SH-SY5Y (cell line): Measurements from ENCODE around the gene MCRIP2.

ENCODE experiments used
- GATA2 ChIP-seq: IDR thresholded peaks from 2 replicates; pipeline ENCODE4 v1.6.1; 2011; ENCODE audit warnings: mild to moderate bottlenecking, low read depth, low read length
- GATA3 ChIP-seq: IDR thresholded peaks from 2 replicates; pipeline ENCODE4 v1.6.1; 2011; ENCODE audit warnings: low read depth, mild to moderate bottlenecking, low read length, moderate library complexity

MCRIP2 gene

GRCh38 chr16:661184-661821 is 19.7 kb downstream of the MCRIP2 start:
- no peak for TF ChIP-seq GATA3
- TF ChIP-seq GATA2: no peak

GRCh38 chr16:662095-662494 is 20.5 kb downstream of the MCRIP2 start:
- TF ChIP-seq GATA3: no peak
- TF ChIP-seq GATA2: no peak

- TF ChIP-seq GATA3 (no peak), GATA2 (no peak)
These were observed 21.0 kb downstream of the MCRIP2 start for GRCh38 chr16:662597-662996.

- TF ChIP-seq GATA2 (no peak), GATA3 (no peak)
These were observed 24.9 kb downstream of the MCRIP2 start for GRCh38 chr16:666572-666971.

DNA sequence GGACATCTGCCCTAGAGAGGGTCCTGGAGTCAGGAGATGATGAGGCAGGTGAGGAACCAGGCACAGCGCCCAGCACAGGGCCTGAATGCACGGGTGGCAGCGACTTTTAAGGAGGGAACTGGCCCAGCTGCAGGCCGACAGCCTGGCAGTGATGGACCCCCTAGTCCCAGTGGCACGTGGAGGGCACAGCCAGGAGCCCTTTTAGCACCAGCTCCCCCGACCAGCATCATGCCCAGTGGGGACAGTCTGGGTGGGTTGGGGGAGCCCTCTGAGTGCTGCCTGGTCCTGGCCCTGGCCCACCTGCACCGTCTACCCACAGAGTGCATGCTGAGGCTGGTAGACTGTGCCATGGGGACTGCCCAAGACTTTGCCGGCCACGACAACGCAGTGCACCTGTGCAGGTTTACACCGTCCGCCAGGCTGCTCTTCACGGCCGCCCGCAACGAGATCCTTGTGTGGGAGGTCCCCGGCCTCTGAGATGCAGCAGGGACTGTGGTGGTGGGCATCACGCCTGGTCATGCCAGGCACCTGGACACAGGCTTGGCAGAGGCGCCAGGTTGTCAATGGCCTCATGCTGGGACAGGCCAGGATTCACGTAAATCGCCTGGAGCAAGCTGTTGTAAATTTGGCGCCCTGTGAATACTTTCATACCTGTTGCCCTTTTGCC is 25.6 kb downstream of the MCRIP2 start:
- TF ChIP-seq GATA3 (no peak), GATA2 (no peak)

- TF ChIP-seq GATA3: no peak
- no peak for TF ChIP-seq GATA2
These were observed 26.3 kb downstream of the MCRIP2 start, which contains the start of gene RHOT2 for GRCh38 chr16:667780-668518. RHOT2 (plus strand) TSS chr16:668132; CDS start chr16:668200, 68 bp downstream.

DNA sequence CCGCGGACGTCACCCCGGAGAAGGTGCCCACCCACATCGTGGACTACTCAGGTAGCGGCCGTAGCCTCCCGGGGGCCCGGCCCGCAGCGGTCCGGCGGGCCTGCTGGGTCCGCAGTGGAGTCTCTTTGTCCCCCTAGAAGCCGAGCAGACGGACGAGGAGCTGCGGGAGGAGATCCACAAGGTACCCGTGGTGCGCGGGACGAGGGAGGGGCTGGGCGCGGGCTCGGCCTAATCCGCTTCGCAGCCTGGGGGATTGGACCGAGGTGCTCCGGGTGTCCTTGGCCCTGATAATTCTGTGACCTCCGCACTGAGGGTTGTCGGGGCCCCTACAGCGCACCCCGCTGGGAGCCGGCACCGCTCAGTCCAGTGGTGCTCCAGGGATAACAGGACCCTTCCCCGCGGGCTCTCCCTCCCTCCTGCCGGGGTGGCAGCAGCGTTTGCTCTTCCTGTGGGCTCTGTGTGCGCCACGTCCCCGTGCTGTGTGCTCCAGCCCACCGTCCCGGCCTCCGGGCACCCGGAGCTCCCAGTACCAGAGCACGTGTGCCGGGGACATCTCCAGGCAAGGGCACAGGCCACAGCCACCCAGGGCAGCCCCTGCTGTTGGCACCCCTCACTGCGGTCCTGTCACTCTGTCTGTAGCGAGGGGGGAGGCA is 27.0 kb downstream of the MCRIP2 start:
- TF ChIP-seq GATA3 (no peak), GATA2 (no peak)

DNA sequence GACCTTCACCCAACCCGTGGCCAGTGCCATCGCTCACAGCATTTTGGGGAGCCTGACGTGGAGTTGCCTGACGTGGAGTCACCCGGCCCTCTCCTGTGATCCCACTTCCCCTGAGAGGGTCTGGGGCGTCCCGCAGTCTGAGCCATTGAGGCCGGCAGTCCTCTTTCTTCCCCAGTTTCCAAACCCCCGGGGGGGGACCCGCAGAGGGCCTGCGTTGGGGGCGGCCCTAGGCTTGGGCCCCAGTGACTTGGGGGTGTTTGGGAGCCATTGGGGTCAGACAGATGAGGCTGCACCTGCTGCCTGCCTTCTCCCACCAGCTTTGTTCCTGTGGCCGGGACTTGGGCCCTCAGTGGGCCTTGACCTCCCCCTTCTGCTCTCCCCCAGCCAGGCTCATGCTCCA is 28.0 kb downstream of the MCRIP2 start:
- TF ChIP-seq GATA3: no peak
- no peak for TF ChIP-seq GATA2

DNA sequence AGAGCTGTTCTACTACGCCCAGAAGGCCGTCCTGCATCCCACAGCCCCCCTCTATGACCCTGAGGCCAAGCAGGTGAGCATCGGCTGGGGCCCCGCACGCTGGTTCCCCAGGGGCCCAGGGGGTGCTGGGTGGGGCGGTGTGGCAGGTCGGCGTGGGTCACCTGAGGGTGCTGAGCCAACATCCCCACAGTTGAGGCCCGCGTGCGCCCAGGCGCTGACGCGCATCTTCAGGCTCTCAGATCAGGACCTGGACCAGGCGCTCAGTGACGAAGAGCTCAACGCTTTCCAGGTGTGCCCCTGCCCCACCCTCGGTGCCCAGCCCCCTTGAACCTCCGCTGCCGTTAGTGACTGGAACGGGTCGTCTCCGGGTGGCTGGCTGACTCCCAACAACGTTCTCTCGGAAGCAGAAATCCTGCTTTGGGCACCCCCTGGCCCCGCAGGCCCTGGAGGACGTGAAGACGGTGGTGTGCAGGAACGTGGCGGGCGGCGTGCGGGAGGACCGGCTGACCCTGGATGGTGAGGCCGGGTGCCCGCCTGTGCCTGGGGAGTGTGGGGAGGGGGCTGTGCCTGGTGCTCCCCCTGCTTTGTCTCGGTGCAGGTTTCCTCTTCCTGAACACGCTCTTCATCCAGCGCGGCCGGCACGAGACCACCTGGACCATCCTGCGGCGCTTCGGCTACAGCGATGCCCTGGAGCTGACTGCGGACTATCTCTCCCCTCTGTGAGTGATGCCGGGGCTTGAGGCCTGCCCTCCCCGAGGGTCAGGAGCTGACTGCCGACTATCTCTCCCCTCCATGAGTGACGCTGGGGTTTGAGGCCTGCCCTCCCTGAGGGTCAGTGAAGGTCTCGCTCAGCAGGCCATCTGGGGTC is 29.1 kb downstream of the MCRIP2 start:
- no peak for TF ChIP-seq GATA2

DNA sequence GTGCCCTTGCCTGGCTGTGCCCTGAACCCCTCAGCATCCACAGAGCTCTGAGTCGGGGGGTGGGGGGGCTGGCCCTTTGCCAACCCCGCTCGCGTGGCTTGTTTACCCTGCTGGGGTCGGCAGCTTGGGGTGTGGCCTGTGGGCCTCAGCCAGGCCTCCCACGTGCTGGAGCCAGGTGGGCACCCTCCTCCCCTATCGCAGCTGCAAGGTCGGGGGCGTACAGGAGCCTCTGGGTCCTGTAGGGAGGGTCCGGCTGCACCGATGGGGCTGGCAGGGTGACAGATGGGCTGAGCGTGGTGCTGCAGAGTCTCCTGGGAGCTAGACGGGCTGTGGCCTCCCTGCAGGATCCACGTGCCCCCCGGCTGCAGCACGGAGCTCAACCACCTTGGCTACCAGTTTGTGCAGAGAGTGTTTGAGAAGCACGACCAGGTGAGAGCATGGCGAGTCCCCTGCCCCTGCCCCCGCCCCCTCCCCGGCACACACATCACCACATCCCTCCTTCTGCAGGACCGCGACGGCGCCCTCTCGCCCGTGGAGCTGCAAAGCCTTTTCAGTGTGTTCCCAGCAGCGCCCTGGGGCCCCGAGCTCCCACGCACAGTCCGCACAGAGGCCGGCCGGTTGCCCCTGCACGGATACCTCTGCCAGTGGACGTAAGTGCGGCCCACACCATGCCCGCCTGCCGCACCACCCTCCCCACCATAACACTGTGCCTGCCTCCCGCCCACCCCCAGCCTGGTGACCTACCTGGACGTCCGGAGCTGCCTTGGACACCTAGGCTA is 29.9 kb downstream of the MCRIP2 start:
- no peak for TF ChIP-seq GATA2
- TF ChIP-seq GATA3: no peak

- TF ChIP-seq GATA3 (no peak), GATA2 (no peak)
These were observed 30.7 kb downstream of the MCRIP2 start for GRCh38 chr16:672371-672770.

DNA sequence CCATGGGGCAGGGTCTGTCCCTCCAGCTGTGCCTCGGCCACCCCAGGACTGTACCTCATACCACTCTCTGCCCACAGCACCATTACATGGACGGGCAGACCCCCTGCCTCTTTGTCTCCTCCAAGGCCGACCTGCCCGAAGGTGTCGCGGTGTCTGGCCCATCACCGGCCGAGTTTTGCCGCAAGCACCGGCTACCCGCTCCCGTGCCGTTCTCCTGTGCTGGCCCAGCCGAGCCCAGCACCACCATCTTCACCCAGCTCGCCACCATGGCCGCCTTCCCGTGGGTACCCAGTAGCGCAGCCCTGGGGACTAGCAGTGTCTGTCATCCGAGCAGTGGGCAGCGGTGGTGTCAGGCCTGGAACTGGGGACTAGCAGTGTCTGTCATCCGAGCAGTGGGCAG is 31.2 kb downstream of the MCRIP2 start:
- TF ChIP-seq GATA2 (no peak), GATA3 (no peak)
